Rectal smooth muscle tissue (tissue), 1 donor: ENCODE data around the gene PHF21A.
A peak's percentile ranks its signal among the peaks of the same experiment; 100 is the strongest.
"Not testable (repeated sequence)": the region's sequence is repeated elsewhere in the genome, so short reads cannot be mapped to it uniquely, and the experiment has no call there.

Experiments
- H3K27ac ChIP-seq: one replicate; pipeline ENCODE4 v1.7.0; 2013; ENCODE audit warnings: low read depth, low read length, inconsistent platforms
- H3K27me3 ChIP-seq: one replicate; pipeline ENCODE4 v1.7.0; 2013; ENCODE audit warnings: low read length; ENCODE audit not compliant: control insufficient read depth, insufficient read depth
- H3K36me3 ChIP-seq: one replicate; pipeline ENCODE4 v1.7.0; 2013; ENCODE audit warnings: low read length; ENCODE audit not compliant: control insufficient read depth, insufficient read depth
- H3K4me1 ChIP-seq: one replicate; pipeline ENCODE4 v1.7.0; 2013; ENCODE audit warnings: low read length; ENCODE audit not compliant: control insufficient read depth, insufficient read depth
- H3K4me3 ChIP-seq: one replicate; pipeline ENCODE4 v1.7.0; 2013; ENCODE audit warnings: low read length
- H3K9ac ChIP-seq: one replicate; pipeline ENCODE4 v1.7.0; 2013; ENCODE audit warnings: low read length

PHF21A gene

GRCh38 chr11:45902452-45903380, 218.5 kb downstream of the PHF21A start:
- peaks cover 16% of the 10 kb centered on the region for H3K4me1 ChIP-seq
- no peak overlapping the region for H3K9ac ChIP-seq
- H3K27me3 ChIP-seq: peaks cover 2% of the 10 kb centered on the region
- H3K36me3 ChIP-seq: no peaks in the 10 kb centered on the region
- no peak overlapping the region for H3K4me3 ChIP-seq
- no peak overlapping the region for H3K27ac ChIP-seq

GRCh38 chr11:45901626-45902025, 219.6 kb downstream of the PHF21A start:
- Histone ChIP-seq H3K27me3 (peaks cover 3% of the 10 kb centered on the region), H3K27ac (no peak overlapping the region), H3K36me3 (no peaks in the 10 kb centered on the region), H3K4me3 (no peak overlapping the region), H3K9ac (no peak overlapping the region), H3K4me1 (peaks cover 16% of the 10 kb centered on the region)

GRCh38 chr11:45900916-45901617, 220.2 kb downstream of the PHF21A start:
- peaks cover 16% of the 10 kb centered on the region for H3K4me1 ChIP-seq
- no peak overlapping the region for H3K27ac ChIP-seq
- no peak overlapping the region for H3K9ac ChIP-seq
- H3K36me3 ChIP-seq: no peaks in the 10 kb centered on the region
- H3K4me3 ChIP-seq: peak overlapping the region; percentile 55
- peaks cover 3% of the 10 kb centered on the region for H3K27me3 ChIP-seq

- H3K9ac ChIP-seq, H3K36me3 ChIP-seq, H3K27me3 ChIP-seq: not testable (repeated sequence)
- H3K27ac ChIP-seq: peak overlapping the region; percentile 18
- H3K4me3 ChIP-seq: peak overlapping the region; percentile 55
- peaks cover 16% of the 10 kb centered on the region for H3K4me1 ChIP-seq
These were observed 221.0 kb downstream of the PHF21A start for GRCh38 chr11:45900175-45900800.

- peaks cover 16% of the 10 kb centered on the region for H3K4me1 ChIP-seq
- no peak overlapping the region for H3K9ac ChIP-seq
- peak overlapping the region; percentile 52 for H3K4me3 ChIP-seq
- no peak overlapping the region for H3K27ac ChIP-seq
- H3K27me3 ChIP-seq: peaks cover 3% of the 10 kb centered on the region
- no peaks in the 10 kb centered on the region for H3K36me3 ChIP-seq
These were observed 221.6 kb downstream of the PHF21A start for GRCh38 chr11:45899448-45900174.

GRCh38 chr11:45899086-45899447, 222.2 kb downstream of the PHF21A start:
- no peak overlapping the region for H3K27ac ChIP-seq
- peak overlapping the region; percentile 52 for H3K4me3 ChIP-seq
- H3K4me1 ChIP-seq: peaks cover 16% of the 10 kb centered on the region
- no peak overlapping the region for H3K9ac ChIP-seq
- no peaks in the 10 kb centered on the region for H3K36me3 ChIP-seq
- peaks cover 3% of the 10 kb centered on the region for H3K27me3 ChIP-seq

GRCh38 chr11:45897556-45897955, 223.7 kb downstream of the PHF21A start:
- Histone ChIP-seq H3K9ac (no peak overlapping the region), H3K36me3 (no peaks in the 10 kb centered on the region), H3K27ac (no peak overlapping the region), H3K27me3 (peaks cover 3% of the 10 kb centered on the region), H3K4me1 (peaks cover 16% of the 10 kb centered on the region), H3K4me3 (no peak overlapping the region)

- peaks cover 16% of the 10 kb centered on the region for H3K4me1 ChIP-seq
- H3K4me3 ChIP-seq: no peak overlapping the region
- H3K9ac ChIP-seq: no peak overlapping the region
- no peaks in the 10 kb centered on the region for H3K36me3 ChIP-seq
- no peak overlapping the region for H3K27ac ChIP-seq
- peaks cover 3% of the 10 kb centered on the region for H3K27me3 ChIP-seq
These were observed 224.8 kb downstream of the PHF21A start for GRCh38 chr11:45896422-45896984.

- Histone ChIP-seq H3K27ac (no peak overlapping the region), H3K4me1 (peaks cover 10% of the 10 kb centered on the region), H3K36me3 (no peaks in the 10 kb centered on the region), H3K27me3 (peaks cover 3% of the 10 kb centered on the region), H3K9ac (no peak overlapping the region), H3K4me3 (no peak overlapping the region)
These were observed 225.5 kb downstream of the PHF21A start for GRCh38 chr11:45895553-45896259.

GRCh38 chr11:45894555-45895247, 226.6 kb downstream of the PHF21A start:
- Histone ChIP-seq H3K9ac (no peak overlapping the region), H3K36me3 (no peaks in the 10 kb centered on the region), H3K4me1 (peaks cover 8% of the 10 kb centered on the region), H3K27ac (no peak overlapping the region), H3K4me3 (no peak overlapping the region), H3K27me3 (peaks cover 3% of the 10 kb centered on the region)

GRCh38 chr11:45892856-45893255, 228.4 kb downstream of the PHF21A start:
- Histone ChIP-seq H3K36me3 (no peaks in the 10 kb centered on the region), H3K4me1 (no peaks in the 10 kb centered on the region), H3K9ac (no peak overlapping the region), H3K27me3 (peaks cover 2% of the 10 kb centered on the region), H3K4me3 (no peak overlapping the region), H3K27ac (no peak overlapping the region)
